GM18861 (cell line): ENCODE results near the gene MMP17.

ENCODE experiments used
- ATAC-seq: cut with Tn5 transposase; IDR thresholded peaks from one replicate; pipeline ENCODE4 v1.9.1; 2021; ENCODE audit not compliant: unreplicated experiment

MMP17 gene

GRCh38 chr12:131827961-131828534 lies at the start of gene MMP17:
Gene MMP17 (plus strand): TSS chr12:131828393. CDS start chr12:131828495, 102 bp downstream.
- ATAC-seq, result peak; percentile 43

GRCh38 chr12:131779027-131779426 lies 49.2 kb upstream of the MMP17 start:
- no peak for ATAC-seq

- no peak for ATAC-seq
Observed at GRCh38 chr12:131782061-131782460, 46.1 kb upstream of the MMP17 start.

- ATAC-seq, result peak; percentile 56
Observed at GRCh38 chr12:131783915-131784541, 44.2 kb upstream of the MMP17 start.

- ATAC-seq, result no peak
Observed at GRCh38 chr12:131784909-131785762, 43.1 kb upstream of the MMP17 start.

- no peak for ATAC-seq
Observed at GRCh38 chr12:131785763-131786330, 42.3 kb upstream of the MMP17 start.

- ATAC-seq, result no peak
Observed at GRCh38 chr12:131786331-131786730, 41.9 kb upstream of the MMP17 start.

- no peak for ATAC-seq
Observed at GRCh38 chr12:131787143-131787660, 41.0 kb upstream of the MMP17 start.

- ATAC-seq, result no peak
Observed at GRCh38 chr12:131788070-131788469, 40.1 kb upstream of the MMP17 start.

- no peak for ATAC-seq
Observed at GRCh38 chr12:131789638-131790037, 38.6 kb upstream of the MMP17 start.

- no peak for ATAC-seq
Observed at GRCh38 chr12:131793243-131794022, 34.8 kb upstream of the MMP17 start.

GRCh38 chr12:131794061-131794460 lies 34.1 kb upstream of the MMP17 start:
- ATAC-seq, result no peak

GRCh38 chr12:131794573-131794972 lies 33.6 kb upstream of the MMP17 start:
- ATAC-seq, result no peak

- ATAC-seq, result no peak
Observed at GRCh38 chr12:131795064-131795463, 33.1 kb upstream of the MMP17 start.

GRCh38 chr12:131795690-131796410 lies 32.3 kb upstream of the MMP17 start:
- no peak for ATAC-seq

- no peak for ATAC-seq
Observed at GRCh38 chr12:131796411-131796736, 31.8 kb upstream of the MMP17 start.

GRCh38 chr12:131796754-131797587 lies 31.2 kb upstream of the MMP17 start:
- ATAC-seq, result no peak

GRCh38 chr12:131797588-131797934 lies 30.6 kb upstream of the MMP17 start:
- no peak for ATAC-seq

GRCh38 chr12:131799195-131799594 lies 29.0 kb upstream of the MMP17 start:
- no peak for ATAC-seq
